ENCODE measurements around the gene ATF5.

The ATF5 gene

DNA sequence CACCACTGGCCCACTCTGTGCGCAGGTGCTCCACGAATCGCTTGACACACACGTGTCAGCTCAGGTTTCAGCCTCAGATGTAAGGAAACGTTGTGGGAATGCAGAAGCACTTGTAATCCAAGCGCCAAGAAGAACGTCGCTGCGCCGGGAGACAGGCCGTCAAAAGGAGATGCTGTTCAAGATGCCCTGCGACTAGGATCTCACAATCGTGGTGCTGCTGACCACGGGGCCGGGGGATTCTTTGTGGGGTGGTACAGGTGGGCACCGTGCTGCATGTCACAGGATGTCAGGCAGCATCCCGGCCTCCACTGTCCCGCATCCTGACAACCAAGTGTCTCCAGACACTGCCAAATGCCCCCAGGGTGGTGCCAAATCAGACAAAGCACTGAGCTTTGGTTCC is 48.9 kb downstream of the ATF5 start:
- DNase-seq, result no peak

DNA sequence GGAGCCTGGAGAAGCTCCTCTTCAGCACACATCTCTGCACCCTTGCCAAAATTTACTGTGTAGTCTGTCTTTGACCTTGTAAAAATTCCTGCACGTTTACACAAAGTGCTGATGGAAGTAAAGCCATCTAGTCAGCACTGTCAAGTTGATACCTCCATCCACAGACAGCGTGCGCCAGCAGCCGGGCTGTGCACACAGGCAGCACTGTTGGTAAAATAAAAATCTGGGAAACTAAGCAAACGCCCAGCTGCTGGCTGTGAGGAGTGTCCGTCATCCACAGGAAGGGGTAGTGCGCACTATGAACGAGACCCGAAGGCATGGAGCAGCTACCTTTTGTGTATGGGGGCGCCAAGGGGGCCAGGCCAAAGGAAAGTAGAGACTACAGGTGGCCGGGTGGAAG is 49.3 kb downstream of the ATF5 start:
- DNase-seq, result no peak

DNA sequence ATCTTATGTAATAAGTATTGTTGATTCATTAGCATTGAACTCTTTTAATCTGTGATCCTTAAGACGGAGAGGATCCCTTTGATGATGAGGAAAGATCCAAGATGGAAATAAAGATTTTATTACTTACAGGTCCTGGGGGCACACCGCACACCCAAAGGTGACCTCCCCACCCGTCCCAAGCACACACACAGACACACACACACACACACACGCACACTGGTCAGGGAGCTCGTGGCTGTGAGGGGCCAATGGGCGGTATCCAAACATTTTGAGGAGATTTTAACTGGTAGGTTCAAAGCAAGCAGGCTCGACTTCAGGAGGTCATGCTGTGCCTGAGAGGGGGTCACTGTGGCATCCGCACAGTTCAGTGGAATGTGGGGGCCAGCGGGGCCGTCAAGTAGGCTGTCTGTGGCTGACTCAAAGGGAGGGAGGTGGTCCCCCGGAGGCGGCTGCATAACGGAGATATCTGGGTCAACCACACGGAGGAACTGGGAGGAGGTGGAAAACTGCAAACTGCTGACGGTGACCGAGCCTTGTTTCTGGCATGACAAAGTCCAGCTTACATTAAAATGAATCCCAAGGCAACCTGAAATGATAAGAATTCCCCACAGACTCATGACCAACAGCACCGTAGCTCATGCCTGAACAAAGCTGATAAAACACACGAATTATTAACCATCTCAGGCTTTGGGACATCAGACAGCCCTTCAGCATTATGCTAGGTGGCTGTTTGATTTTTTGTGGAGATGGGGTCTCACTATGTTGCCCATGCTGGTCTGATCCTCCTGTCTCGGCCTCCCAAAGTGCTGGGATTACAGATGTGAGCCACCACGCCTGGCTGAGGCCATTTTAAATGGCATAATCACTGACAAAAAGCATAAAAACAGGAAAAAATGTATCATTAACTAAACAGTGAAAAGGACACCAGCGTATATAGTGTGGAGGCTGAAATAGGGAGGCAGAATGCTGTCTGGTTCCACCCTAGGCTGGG is 52.9 kb downstream of the ATF5 start:
- DNase-seq, result no peak
